COR-L47 (cell line): ENCODE measurements around the gene ANKLE2.

Experiments used
- DNase-seq: peaks from one replicate; lab custom pipeline; 2025; lab: John Stamatoyannopoulos, UW

ANKLE2 gene

GRCh38 chr12:132687211-132688164, 74.1 kb downstream of the ANKLE2 start, which contains the start of the genes POLE and PXMP2:
Gene POLE, minus strand, starts transcription at chr12:132687342. Its CDS starts 27 bp downstream, at chr12:132687315.
Gene PXMP2, plus strand, starts transcription at chr12:132687587. Its CDS starts 84 bp downstream, at chr12:132687671.
- DNase-seq = peak; percentile 96

DNA sequence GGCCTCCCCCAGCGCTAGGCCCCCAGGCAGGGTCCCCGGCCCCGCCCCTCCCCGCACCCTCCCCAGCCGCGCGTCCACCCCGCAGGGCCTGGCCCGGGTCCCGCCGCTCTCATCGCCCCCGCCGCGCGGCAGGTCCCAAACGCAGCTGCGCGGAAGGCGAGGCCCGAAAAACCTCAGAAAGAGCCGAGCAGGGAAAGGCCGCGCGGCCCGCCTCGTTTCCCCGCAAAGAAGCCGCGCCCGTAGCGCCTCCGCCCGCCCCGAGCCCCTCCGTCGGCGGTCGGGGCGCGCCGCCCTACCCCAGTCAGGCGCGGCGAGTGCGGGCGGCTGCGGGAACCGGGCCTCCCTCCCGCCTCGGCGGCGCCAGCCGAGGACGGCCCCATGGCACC, 74.8 kb downstream of the ANKLE2 start:
- peak; percentile 14 for DNase-seq

- no peak for DNase-seq
Observed at GRCh38 chr12:132685400-132685799, 76.2 kb downstream of the ANKLE2 start.

- no peak for DNase-seq
Observed at GRCh38 chr12:132677492-132677891, 84.1 kb downstream of the ANKLE2 start.

GRCh38 chr12:132675757-132676432, 85.7 kb downstream of the ANKLE2 start:
- no peak for DNase-seq
